GM12865 (cell line): Measurements from ENCODE around the gene SSR1.
"Not testable (repeated sequence)": the region's sequence is repeated elsewhere in the genome, so short reads cannot be mapped to it uniquely, and the experiment has no call there.

Source experiments
- DNase-seq: peaks from one replicate; pipeline ENCODE4 v3.0.0; 2010; ENCODE audit warnings: low read depth
- H3K4me3 ChIP-seq: 2 replicates; pipeline ENCODE4 v1.5.1; 2011; ENCODE audit warnings: mild to moderate bottlenecking, low read depth, low read length, control low read depth
- CTCF ChIP-seq: IDR thresholded peaks from 2 replicates; pipeline ENCODE4 v1.5.1; 2011; ENCODE audit warnings: low read length, control low read depth, low read depth, inconsistent platforms; ENCODE audit not compliant: insufficient read depth; ENCODE audit errors: missing control alignments

Gene SSR1

GRCh38 chr6:7315948-7316365 lies 3.0 kb upstream of the SSR1 start:
- DNase-seq = no peak
- TF ChIP-seq CTCF = no peak

GRCh38 chr6:7315087-7315947 lies 2.3 kb upstream of the SSR1 start:
- DNase-seq, H3K4me3 ChIP-seq: not testable (repeated sequence)

More at GRCh38 chr6:7315948-7316365, 3.0 kb upstream of the SSR1 start:
- no peak overlapping the region for H3K4me3 ChIP-seq

- DNase-seq = no peak
- no peak for TF ChIP-seq CTCF
- no peak overlapping the region for H3K4me3 ChIP-seq
Observed at GRCh38 chr6:7314414-7314813, 1.4 kb upstream of the SSR1 start.

- no peak for TF ChIP-seq CTCF
- no peak for DNase-seq
Observed at GRCh38 chr6:7313505-7314165, 636 bp upstream of the SSR1 start.

GRCh38 chr6:7311917-7312615 lies 933 bp downstream of the SSR1 start:
- H3K4me3 ChIP-seq = peak overlapping the region; percentile 65
- DNase-seq = peak; percentile 35
- no peak for TF ChIP-seq CTCF

More at GRCh38 chr6:7313505-7314165, 636 bp upstream of the SSR1 start:
- H3K4me3 ChIP-seq = peak overlapping the region; percentile 68

GRCh38 chr6:7311176-7311575 lies 1.8 kb downstream of the SSR1 start:
- TF ChIP-seq CTCF = no peak
- H3K4me3 ChIP-seq = peak overlapping the region; percentile 65
- DNase-seq = no peak

- no peak for DNase-seq
- H3K4me3 ChIP-seq = no peak overlapping the region
- TF ChIP-seq CTCF = no peak
Observed at GRCh38 chr6:7309050-7309449, 3.9 kb downstream of the SSR1 start.
